ENCODE results near the gene MYO3B.

MYO3B gene

GRCh38 chr2:170703776-170704476, 526.0 kb downstream of the MYO3B start:
- DNase-seq (ENCODE audit: low spot score): no peak

Data from cerebellar cortex (tissue), 1 donor.